ENCODE measurements around the gene POLR1A.

- TF ChIP-seq, protein P1, sequence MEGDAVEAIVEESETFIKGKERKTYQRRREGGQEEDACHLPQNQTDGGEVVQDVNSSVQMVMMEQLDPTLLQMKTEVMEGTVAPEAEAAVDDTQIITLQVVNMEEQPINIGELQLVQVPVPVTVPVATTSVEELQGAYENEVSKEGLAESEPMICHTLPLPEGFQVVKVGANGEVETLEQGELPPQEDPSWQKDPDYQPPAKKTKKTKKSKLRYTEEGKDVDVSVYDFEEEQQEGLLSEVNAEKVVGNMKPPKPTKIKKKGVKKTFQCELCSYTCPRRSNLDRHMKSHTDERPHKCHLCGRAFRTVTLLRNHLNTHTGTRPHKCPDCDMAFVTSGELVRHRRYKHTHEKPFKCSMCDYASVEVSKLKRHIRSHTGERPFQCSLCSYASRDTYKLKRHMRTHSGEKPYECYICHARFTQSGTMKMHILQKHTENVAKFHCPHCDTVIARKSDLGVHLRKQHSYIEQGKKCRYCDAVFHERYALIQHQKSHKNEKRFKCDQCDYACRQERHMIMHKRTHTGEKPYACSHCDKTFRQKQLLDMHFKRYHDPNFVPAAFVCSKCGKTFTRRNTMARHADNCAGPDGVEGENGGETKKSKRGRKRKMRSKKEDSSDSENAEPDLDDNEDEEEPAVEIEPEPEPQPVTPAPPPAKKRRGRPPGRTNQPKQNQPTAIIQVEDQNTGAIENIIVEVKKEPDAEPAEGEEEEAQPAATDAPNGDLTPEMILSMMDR (IDR thresholded peaks at IDR 0.05): no peak
- peak in 2 of 4 donors; percentile 3 to 71 for TF ChIP-seq EP300 (IDR thresholded peaks at IDR 0.05)
Measured at GRCh38 chr2:86038291-86039081, 67.2 kb downstream of the POLR1A start.

Data from upper lobe of left lung (tissue), 4 donors.